Measurements from ENCODE around the gene HCRT.
"Not testable (repeated sequence)": the region's sequence is repeated elsewhere in the genome, so short reads cannot be mapped to it uniquely, and the experiment has no call there.

Gene HCRT

GRCh38 chr17:42197564-42198156 is 12.4 kb upstream of the HCRT start:
- DNase-seq (ENCODE audit: low read depth, low spot score) = no peak

GRCh38 chr17:42193969-42194899 is 9.0 kb upstream of the HCRT start, which contains the start of gene GHDC:
GHDC (minus strand) TSS chr17:42194494; CDS start chr17:42193581, 913 bp downstream.
- peak; percentile 83 for DNase-seq (ENCODE audit: low read depth, low spot score)

GRCh38 chr17:42193216-42193968 is 8.1 kb upstream of the HCRT start:
- no peak for DNase-seq (ENCODE audit: low read depth, low spot score)

- no peak for DNase-seq (ENCODE audit: low read depth, low spot score)
Observed at GRCh38 chr17:42192189-42193126, 7.2 kb upstream of the HCRT start.

- DNase-seq (ENCODE audit: low read depth, low spot score) = no peak
Observed at GRCh38 chr17:42191275-42191608, 6.0 kb upstream of the HCRT start.

GRCh38 chr17:42190491-42191274 is 5.4 kb upstream of the HCRT start:
- no peak for DNase-seq (ENCODE audit: low read depth, low spot score)

- no peak for DNase-seq (ENCODE audit: low read depth, low spot score)
Observed at GRCh38 chr17:42189651-42189965, 4.4 kb upstream of the HCRT start.

GRCh38 chr17:42188749-42189650 is 3.7 kb upstream of the HCRT start:
- DNase-seq (ENCODE audit: low read depth, low spot score) = no peak

GRCh38 chr17:42187833-42188232 is 2.6 kb upstream of the HCRT start:
- DNase-seq (ENCODE audit: low read depth, low spot score) = no peak

GRCh38 chr17:42186191-42186590 is 939 bp upstream of the HCRT start:
- DNase-seq (ENCODE audit: low read depth, low spot score) = not testable (repeated sequence)

- DNase-seq (ENCODE audit: low read depth, low spot score) = no peak
Observed at GRCh38 chr17:42185621-42185930, 324 bp upstream of the HCRT start.

- DNase-seq (ENCODE audit: low read depth, low spot score) = peak; percentile 92
Observed at GRCh38 chr17:42183741-42184711, 1.2 kb downstream of the HCRT start.

- DNase-seq (ENCODE audit: low read depth, low spot score) = peak; percentile 20
Observed at GRCh38 chr17:42182927-42183734, 2.1 kb downstream of the HCRT start.

- DNase-seq (ENCODE audit: low read depth, low spot score) = no peak
Observed at GRCh38 chr17:42181851-42182207, 3.4 kb downstream of the HCRT start.

GRCh38 chr17:42180922-42181850 is 4.1 kb downstream of the HCRT start, which contains the start of gene KCNH4:
KCNH4 (minus strand) TSS chr17:42181142; CDS start chr17:42180945, 197 bp downstream.
- DNase-seq (ENCODE audit: low read depth, low spot score) = peak; percentile 72

- DNase-seq (ENCODE audit: low read depth, low spot score) = no peak
Observed at GRCh38 chr17:42180411-42180921, 4.8 kb downstream of the HCRT start.

Data from astrocyte of the hippocampus (primary cell).